NCI-H2107 (cell line): Measurements from ENCODE around the gene SLC24A4.
"Not testable (repeated sequence)": the region's sequence is repeated elsewhere in the genome, so short reads cannot be mapped to it uniquely, and the experiment has no call there.

Experiments used
- DNase-seq: peaks from one replicate; lab custom pipeline; 2025; lab: John Stamatoyannopoulos, UW

SLC24A4 gene

DNA sequence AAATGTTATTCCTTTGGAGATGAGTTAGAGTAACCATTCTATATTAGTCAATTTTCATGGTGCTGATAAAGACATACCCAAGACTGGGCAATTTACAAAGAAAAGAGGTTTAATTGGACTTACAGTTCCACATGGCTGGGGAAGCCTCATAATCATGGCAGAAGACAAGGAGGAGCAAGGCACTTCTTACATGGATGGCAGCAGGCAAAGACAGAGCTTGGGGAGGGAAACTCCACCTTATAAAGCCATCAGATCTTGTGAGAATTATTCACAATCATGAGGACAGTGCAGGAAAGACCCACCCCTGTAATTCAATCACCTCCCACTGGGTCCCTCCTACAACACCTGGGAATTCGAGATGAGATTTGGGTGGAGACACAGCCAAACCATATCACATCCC is 79.5 kb downstream of the SLC24A4 start:
- not testable (repeated sequence) for DNase-seq

DNA sequence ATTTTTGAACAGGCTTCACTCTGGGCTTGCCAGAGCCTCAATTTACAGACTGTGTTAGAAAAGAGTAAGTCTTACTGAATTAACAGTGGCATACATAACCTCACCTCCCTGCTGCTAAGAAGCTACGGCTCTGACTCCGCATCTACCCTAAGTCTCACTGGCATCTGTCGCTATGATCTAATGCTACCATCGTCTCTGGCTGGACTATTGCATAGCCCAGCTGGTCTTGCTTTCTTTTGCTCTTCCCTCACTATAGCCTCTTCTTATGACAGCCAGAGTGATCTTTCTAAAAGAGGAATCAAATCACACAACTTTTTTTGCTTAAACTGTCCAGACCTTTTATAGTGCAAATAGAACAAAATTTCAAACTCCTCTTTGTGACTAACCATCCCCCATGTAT is 81.1 kb downstream of the SLC24A4 start:
- no peak for DNase-seq

DNA sequence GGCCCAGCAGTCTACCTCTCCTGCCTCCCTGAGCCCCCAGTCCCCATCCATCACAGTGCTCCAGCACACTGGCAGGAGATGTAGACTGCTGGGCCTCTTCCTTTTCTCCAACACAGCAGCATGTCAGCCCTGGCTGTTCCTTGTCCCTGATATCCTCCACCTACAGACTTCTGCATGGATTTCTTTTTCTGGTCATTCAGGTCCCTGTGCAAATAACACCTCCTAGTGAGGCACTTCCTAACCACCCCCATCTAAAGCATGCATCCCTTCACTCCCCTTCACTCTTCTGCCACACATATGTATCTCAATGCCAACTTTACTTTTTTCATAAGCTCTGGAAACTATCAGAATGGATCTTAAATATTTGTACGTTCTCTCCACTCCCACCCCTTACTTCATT is 81.5 kb downstream of the SLC24A4 start:
- DNase-seq = no peak

DNA sequence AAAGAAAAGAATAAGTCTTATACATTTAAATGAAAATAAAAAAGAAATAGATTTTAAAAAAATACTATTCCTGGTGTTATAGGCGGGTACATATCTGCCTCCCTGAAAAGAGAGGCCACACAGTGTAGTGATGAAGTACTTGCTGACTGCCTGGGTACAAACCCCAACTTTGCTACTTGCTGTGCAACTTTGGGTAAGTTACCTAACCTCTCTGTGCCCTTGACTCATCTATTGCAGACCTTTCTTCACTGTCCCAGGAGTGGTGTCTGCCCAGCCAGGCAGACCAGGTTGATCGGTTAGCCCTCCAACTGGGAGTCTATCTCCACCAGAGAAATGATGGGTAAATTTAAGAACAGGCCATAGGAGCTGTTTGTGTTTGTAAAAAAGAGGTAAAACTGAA is 82.0 kb downstream of the SLC24A4 start:
- DNase-seq = no peak

DNA sequence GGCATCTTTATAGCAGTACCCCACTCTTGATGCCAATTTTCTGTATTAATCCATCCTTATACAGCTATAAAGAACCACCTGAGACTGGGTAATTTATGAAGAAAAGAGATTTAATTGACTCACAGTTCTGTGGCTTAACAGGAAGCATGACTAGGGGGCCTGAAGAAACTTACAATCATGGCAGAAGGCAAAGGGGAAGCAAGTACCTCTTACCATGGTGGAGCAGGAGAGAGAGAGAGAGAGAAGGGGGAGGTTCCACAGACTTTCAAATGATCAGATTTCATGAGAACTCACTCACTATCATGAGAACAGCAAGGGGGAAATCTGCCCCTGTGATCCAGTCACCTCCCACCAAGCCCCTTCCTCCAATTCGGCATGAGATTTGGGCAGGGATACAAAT is 84.4 kb downstream of the SLC24A4 start:
- no peak for DNase-seq

DNA sequence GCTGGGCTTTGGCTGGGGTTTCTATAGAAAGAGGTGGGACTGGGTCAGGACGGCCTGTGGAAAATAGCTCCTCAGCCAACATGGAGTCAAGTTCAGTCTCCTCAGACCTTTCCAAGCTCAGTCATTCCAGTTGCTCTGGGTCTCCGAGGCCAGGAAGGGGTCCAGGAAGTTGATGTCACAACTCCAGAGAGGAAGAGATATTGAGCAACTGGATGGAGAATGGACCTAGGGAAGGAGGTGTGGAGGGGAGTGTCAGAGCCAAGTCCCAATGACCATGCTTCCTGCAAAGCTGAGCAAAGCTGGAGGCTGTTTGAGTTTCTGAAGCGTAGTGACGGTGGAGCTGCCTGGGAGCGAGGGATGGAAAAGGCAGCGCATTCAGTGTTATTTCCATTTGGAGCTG is 86.1 kb downstream of the SLC24A4 start:
- no peak for DNase-seq

DNA sequence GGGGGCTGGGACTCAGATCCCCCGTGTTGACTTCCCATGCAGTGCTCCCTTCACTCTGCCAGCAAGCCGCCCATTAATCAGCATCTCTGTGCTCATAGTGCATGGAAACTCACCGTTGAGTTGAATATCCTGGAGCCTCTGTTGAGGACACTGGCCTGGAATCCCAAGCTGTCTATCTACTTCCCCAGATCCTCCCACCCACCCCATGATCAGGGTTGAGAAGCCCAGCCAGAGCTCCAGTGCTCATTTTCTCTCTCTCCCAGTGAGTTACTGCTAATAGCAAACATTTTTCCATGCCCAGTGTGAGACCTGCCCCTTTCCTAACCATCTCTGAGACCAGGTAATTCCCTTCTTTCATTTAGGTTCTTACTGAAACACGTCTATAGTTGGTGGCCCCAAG is 88.2 kb downstream of the SLC24A4 start:
- no peak for DNase-seq

DNA sequence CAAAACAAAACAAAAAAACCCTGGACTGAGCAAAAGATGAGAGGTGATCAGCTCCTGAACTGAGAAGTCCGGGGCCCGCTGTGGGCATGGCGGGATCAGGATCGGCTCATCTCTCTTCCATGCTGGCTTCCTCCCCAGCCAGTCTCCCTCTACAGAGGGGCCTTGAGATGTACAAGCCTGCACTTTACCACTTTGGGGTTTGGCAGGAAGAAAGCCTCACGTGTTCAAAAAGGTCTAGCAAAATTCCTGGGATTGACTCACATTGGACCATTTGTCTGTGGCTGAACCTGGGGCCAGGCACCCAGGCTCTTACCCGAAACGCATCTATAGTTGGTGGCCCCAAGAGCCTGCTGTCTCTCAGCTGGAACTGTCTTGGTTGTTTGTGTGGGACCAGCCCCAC is 89.0 kb downstream of the SLC24A4 start:
- DNase-seq = no peak

DNA sequence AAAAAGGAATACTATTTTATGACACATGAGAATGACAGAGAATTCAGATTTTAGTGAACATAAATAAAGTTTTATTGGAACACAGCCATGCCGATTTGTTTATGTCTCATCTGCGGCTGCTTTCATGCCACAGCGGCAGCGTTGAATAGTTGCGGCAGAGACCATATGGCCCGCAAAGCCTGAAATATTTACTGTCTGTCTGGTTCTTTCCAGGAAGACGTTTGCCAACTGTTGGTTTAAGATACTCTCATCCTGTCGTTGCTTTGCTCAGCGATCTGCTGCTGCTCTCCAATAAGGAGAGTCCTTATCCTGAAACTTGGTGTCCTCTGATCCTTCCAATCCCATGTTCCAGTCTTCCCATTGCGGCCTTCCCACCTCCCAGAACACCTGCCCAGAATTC is 89.9 kb downstream of the SLC24A4 start:
- no peak for DNase-seq

DNA sequence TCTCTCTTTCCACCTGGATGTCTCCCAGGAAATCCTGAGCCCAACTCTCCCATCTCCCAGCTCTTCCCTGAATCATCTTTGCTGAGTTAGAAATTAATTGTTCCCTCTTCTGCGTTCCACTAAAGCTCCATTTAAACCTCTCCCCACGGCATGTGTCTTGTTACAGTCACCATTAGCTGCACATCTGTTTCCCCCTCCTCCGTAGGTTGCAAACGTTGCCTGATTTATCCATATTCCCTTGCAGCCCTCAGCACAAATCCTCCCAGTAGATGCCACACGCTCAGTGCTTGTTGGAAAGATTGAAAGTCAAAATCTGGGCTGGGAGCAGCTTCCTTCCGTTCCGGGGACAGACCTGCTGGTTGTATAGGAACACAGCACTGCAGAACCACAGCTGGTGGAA is 90.4 kb downstream of the SLC24A4 start:
- no peak for DNase-seq

DNA sequence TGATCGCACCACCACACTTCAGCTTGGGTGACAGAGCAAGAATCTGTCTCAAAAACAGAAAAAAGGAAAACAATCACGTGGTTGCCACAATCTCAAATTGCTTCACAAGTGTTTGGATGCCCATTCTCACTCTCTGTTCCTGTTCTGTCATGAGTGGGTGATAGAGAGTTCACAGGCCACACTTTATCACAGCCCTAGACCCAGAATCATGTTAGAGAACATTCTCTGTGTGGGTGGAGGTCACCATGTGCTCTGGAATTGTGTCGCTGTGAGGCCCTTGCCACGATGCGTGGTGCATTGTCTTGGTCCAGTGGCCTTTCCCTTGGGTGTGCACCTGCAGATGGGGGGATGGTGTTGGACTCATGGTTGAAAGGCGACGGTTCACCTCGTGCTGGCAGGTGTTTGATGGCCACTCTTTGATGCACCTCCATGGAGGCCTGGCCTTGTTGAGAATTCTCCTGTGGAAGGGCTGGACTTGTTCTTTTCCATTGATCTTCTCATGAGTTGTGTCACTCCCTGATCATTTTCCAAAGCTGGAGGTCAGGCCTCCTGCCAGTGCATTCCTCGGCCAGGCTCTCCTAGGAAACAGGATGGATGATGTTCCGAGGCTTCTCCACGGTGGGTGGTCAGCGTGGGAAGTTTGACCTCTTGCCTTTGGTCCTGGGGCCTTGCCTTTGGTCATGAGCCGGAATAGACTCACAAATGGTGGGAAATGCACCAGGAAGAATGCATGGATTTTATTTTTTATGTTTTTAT is 91.9 kb downstream of the SLC24A4 start:
- no peak for DNase-seq

DNA sequence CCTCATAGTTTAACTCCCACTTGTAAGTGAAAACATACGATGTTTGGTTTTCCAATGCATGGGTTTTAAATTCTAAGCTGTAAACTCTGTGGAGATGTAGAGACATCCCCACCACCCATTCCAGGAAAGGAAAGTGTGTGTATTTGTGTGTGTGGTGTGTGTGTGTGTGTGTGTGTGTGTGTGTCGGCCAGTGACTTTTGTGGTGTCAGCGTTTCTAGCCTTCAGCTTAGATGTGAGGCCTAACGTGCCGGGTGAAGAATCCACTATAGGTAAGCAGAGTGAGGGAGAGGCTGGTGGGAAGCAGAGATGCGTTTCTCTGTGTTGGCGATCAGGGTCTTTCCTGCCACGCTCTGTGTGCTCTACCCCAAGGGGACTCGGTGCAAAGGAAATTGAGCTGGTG is 93.0 kb downstream of the SLC24A4 start:
- DNase-seq = no peak

DNA sequence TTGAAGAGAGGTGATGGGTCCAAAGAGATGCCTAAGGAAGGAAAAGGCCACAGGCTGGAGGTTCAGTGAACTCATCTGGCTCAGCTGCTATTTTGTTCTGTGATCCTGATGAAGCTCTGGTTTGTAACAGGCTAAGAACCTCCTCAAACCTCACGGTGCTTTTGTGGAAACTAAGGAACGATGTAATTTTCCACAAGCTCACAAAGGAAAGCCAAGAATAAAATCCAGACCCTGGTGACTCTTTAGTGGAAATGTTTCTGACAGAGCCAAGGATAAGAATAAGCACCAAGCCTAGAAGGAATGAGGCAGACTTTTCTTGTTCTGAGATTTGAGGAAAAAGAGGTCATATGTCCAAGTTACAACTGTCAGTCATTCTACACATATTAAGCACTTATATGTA is 93.6 kb downstream of the SLC24A4 start:
- no peak for DNase-seq

DNA sequence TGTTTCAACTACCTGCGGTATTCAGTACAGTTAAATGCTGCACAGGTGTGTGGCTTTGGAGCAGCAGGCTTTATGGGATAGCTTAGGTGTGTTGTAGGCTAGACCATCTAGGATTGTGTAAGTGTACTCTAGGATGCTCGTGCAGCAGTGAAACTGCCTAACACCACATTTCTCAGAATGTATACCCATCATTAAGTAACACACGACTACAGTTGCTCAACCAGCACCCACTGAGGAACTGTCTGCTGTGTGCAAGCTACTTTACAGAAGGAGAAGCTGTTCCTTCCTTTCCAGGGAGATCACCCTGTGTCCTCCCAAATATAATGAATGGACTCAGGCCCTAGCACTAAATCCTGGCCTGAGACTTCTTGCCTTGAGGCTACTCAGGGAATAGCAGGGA is 94.8 kb downstream of the SLC24A4 start:
- no peak for DNase-seq

DNA sequence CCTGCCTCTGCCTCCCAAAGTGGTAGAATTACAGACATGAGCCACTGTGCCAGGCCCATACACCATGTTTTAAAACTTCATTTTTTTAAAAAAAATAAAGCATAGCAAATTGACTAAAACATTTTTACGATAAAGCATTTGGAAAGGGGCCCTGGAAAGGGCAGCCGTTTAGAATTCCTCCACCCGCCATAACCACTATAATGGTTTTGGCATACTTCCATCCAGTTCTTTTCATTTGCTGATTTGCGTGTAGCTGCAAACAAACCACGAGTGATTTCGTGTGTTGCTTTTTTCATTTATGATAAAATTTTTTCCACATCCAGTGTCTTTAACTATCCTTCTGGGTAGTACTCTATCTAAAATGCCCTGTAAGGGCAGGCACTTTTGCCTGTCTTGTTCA is 98.8 kb downstream of the SLC24A4 start:
- no peak for DNase-seq

DNA sequence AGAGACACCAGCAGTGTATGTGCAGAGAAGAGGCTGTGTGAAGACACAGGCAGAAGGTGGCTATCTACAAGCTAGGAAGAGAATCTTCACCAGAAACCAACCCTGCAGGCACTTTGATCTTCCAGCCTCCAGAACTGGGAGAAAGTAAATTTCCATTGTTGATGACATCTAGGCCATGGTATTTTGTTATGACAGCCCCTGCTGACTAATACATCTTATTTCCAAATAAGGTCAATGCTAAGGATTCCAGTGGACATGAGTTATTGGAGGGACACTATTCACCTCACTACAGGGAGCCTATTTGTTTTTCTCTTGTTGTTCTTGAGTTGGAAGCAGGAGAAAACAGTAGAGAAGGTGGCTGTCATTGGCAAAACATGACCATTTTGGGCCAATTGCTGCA is 102.1 kb downstream of the SLC24A4 start:
- no peak for DNase-seq

DNA sequence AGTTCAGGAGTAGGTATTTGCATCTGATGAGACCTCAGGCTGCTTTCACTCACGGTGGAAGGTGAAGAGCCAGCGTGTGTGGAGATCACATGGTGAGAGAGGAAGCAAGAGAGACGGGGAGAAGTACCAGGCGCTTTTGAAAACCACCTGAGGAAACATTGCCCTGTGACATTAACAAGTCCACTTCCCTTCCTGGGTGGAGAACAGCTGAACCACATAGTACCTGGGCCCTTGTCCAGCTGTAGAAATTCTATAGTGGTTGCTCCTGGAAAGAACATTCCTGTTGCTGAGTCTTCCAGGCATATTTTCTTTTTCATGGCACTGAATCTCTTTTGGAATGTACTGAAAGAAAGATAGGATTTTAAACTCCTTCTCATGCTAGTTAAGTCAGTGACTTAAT is 103.3 kb downstream of the SLC24A4 start:
- DNase-seq = no peak

DNA sequence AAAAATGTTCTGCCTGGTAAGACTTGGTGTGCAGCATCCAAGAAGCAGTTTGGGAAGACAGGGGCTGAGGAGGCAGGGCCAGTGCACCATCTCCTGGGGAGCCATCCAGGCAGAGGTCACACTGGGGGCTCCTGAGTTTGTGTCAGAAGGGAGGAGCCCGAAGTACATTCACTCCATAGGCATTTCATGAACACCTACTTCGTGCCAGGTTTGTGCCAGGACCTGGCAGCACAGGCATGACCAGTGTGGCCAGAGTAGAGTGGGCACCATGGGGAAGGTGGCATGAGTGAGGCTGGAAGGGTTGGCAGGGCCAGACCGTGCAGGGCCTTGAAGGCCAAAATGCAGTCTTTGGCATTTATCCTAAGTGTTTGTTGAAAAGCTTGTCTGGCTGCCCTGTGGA is 104.1 kb downstream of the SLC24A4 start:
- DNase-seq = no peak

DNA sequence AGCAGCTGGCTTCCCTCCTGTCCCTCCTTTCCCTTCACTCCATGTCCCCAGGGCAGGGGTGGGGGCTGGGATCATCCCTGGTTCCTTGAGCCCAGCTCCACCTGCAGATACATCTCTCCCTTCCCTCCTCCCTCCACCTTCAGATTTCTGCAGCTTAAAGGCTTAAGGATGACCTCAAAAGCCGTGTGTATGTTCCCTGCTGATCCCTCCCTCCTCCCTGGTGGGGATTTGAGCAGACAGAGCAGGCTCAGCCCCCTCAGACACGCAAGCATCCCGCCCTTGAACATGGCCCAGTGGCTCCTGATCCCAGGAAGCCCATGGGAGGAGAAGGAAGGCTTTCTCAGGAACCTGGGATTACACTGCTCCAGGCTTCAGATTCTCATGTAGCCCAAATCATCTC is 107.7 kb downstream of the SLC24A4 start:
- DNase-seq = no peak

DNA sequence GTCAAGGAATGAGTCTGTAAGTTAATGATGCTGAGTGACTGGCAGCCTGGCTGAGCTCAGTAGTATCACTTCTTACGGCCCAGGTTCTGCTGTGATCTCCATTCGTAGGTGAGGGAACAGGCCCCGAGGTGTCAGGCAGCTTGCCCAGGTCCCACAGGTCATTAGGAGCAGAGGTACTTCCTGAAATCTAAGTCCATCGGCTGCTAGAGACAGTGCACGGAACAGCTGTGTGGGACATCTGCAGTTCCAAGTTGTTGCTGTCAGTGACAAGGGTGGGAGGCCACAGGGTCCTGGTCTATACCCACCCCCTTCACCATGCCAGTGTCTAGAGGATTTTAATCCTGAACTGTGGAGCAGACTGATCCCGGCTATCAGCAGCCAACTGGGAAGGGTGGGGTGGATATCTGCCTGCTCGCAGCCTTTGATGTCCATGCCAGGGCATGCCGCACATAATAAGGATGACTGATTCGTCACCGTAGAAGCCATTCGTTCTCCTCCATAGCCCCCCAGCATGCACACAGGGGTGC is 108.3 kb downstream of the SLC24A4 start:
- DNase-seq = no peak

DNA sequence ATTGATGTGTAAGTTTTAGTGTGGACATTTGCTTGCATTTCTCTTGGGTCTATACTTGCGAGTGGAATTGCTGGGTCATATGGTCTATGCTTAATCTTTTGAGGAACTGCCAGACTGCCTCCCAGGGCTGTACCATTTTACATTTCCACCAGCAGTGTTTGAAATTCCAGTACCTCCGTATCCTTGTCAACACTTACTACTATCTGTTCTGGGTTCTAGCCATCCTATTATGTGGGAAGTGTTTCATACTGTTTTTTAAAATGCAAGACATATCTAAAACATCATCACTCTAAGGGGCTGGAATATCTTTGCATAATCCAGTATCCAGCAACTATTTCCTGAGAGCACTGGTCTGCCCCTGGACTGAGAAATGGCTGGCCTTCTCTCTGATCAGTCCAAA is 110.4 kb downstream of the SLC24A4 start:
- no peak for DNase-seq

DNA sequence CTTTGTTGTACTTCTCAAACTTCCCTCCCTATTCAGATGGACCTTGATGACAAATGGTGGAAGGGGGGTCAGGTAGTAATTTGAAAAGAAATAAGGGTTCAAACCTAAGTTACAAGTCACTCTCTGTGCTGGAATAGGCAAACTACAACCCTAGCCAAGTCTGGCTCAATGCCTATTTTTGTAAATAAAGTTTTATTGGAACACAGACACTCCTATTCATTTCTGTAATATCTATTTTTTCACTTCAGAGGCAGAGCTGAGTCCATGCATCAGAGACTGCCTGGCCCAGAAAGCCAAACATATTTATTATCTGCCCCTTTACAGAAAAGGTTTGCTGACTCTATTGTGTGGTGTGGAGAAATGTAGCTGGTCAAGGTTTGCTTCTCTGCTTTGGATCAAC is 112.2 kb downstream of the SLC24A4 start:
- no peak for DNase-seq

DNA sequence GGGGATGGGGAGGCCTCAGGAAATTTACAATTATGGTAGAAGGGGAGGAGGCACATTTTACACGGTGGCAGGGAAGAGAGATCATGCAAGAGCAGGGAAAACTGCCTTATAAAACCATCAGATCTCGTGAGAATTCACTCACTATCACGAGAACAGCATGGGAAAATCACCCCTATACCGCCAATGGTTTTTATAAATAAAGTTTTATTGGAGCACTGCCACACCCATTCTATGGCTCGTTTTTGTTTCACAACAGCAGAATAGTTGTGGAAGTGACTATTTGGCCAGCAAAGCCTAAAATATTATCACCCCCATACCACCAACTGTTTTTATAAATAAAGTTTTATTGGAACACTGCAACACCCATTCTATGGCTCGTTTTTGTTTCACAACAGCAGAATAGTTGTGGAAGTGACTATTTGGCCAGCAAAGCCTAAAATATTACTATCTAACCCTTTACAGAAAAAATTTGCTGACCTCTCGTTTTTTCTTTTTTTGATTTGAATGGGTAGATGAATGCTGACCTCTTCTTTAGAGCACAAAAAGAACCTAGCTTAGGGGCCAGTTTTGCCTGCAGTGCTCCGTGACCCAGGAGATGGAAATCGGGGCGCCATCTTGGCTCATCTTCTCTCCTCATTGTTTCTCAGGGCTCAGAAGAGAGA is 113.3 kb downstream of the SLC24A4 start:
- DNase-seq = no peak

DNA sequence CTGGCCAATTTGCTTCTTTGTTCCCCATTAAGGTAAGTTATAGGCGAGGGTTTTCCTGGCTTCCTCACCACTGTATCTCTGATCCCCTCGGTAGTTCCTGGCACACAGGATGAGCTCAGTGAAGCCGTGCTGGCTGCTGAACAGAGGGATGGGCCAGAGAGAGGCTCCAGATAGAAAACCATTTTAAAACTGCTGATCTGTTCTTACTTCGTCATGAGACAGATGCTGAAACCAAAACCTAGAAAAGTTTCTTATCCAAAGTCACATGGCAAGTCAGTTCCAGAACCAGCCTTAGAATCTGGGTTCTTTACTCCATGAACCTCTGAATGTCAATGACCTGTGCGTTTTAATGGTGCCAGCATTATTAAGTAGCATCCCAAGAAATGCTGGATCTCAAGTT is 114.3 kb downstream of the SLC24A4 start:
- no peak for DNase-seq
